ENCODE data around the gene NRIP2.

GRCh38 chr12:2795291-2796186 lies 39.3 kb downstream of the NRIP2 start:
- TF ChIP-seq, protein P1, sequence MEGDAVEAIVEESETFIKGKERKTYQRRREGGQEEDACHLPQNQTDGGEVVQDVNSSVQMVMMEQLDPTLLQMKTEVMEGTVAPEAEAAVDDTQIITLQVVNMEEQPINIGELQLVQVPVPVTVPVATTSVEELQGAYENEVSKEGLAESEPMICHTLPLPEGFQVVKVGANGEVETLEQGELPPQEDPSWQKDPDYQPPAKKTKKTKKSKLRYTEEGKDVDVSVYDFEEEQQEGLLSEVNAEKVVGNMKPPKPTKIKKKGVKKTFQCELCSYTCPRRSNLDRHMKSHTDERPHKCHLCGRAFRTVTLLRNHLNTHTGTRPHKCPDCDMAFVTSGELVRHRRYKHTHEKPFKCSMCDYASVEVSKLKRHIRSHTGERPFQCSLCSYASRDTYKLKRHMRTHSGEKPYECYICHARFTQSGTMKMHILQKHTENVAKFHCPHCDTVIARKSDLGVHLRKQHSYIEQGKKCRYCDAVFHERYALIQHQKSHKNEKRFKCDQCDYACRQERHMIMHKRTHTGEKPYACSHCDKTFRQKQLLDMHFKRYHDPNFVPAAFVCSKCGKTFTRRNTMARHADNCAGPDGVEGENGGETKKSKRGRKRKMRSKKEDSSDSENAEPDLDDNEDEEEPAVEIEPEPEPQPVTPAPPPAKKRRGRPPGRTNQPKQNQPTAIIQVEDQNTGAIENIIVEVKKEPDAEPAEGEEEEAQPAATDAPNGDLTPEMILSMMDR (IDR thresholded peaks at IDR 0.05) = no peak
- TF ChIP-seq EP300 (IDR thresholded peaks at IDR 0.05) = no peak
